Head of caudate nucleus (tissue), 42 donors: Measurements from ENCODE around the gene EEF1A1.
"Not testable (repeated sequence)": the region's sequence is repeated elsewhere in the genome, so short reads cannot be mapped to it uniquely, and the experiment has no call there.

Experiments
- DNase-seq, 42 donors: peaks; one replicate each; pipeline versions ENCODE4 v3.0.0 to v3.0.0-alpha.2; 2020 to 2021; ENCODE audit warnings: mixed read lengths in 7 of 42
- intact Hi-C: fragments of 100-400 bp; cut with DNase I; formaldehyde crosslinking; loops from one replicate; pipeline ENCODE4 v1.15.0; 2022

EEF1A1 gene

GRCh38 chr6:73520688-73521350 is at the start of gene EEF1A1:
Gene EEF1A1, minus strand, starts transcription at chr6:73521032. Its CDS starts 1,006 bp downstream, at chr6:73520026.
- DNase-seq = peak; percentile 98 to 100 (median 99)
- intact Hi-C loops = no loop called here

GRCh38 chr6:73569121-73569520 is 48.3 kb upstream of the EEF1A1 start:
- intact Hi-C loops = no loop called here
- DNase-seq = no peak

GRCh38 chr6:73566954-73567591 is 46.2 kb upstream of the EEF1A1 start:
- intact Hi-C loops = no loop called here
- no peak for DNase-seq

GRCh38 chr6:73566486-73566871 is 45.6 kb upstream of the EEF1A1 start:
- intact Hi-C loops, DNase-seq: not testable (repeated sequence)

- intact Hi-C loops = no loop called here
- DNase-seq = no peak
Measured at GRCh38 chr6:73565767-73566485, 45.1 kb upstream of the EEF1A1 start.

- intact Hi-C loops = no loop called here
- DNase-seq = no peak
Measured at GRCh38 chr6:73564578-73565345, 43.9 kb upstream of the EEF1A1 start.

- intact Hi-C loops = no loop called here
- no peak for DNase-seq
Measured at GRCh38 chr6:73562558-73562957, 41.7 kb upstream of the EEF1A1 start.

GRCh38 chr6:73560853-73561407 is 40.1 kb upstream of the EEF1A1 start:
- DNase-seq = no peak
- intact Hi-C loops = no loop called here

GRCh38 chr6:73560182-73560732 is 39.4 kb upstream of the EEF1A1 start:
- no peak for DNase-seq
- intact Hi-C loops = no loop called here

- DNase-seq, intact Hi-C loops: not testable (repeated sequence)
Measured at GRCh38 chr6:73559399-73559794, 38.6 kb upstream of the EEF1A1 start.

- intact Hi-C loops = no loop called here
Measured at GRCh38 chr6:73558624-73559398, 38.0 kb upstream of the EEF1A1 start.

GRCh38 chr6:73556836-73557235 is 36.0 kb upstream of the EEF1A1 start:
- intact Hi-C loops = no loop called here
- peak in 2 of 42 donors; percentile 21 to 36 for DNase-seq

More at GRCh38 chr6:73558624-73559398, 38.0 kb upstream of the EEF1A1 start:
- DNase-seq = no peak

GRCh38 chr6:73555380-73555949 is 34.6 kb upstream of the EEF1A1 start:
- DNase-seq, intact Hi-C loops: not testable (repeated sequence)

GRCh38 chr6:73551115-73551514 is 30.3 kb upstream of the EEF1A1 start:
- DNase-seq, intact Hi-C loops: not testable (repeated sequence)

- no peak for DNase-seq
- intact Hi-C loops = no loop called here
Measured at GRCh38 chr6:73548458-73549446, 27.9 kb upstream of the EEF1A1 start.

- intact Hi-C loops = no loop called here
- no peak for DNase-seq
Measured at GRCh38 chr6:73547036-73547435, 26.2 kb upstream of the EEF1A1 start.

- intact Hi-C loops = no loop called here
- peak in 1 of 42 donors; percentile 20 for DNase-seq
Measured at GRCh38 chr6:73542891-73543290, 22.1 kb upstream of the EEF1A1 start.
